ENCODE results near the gene FBXL15.

FBXL15 gene

DNA sequence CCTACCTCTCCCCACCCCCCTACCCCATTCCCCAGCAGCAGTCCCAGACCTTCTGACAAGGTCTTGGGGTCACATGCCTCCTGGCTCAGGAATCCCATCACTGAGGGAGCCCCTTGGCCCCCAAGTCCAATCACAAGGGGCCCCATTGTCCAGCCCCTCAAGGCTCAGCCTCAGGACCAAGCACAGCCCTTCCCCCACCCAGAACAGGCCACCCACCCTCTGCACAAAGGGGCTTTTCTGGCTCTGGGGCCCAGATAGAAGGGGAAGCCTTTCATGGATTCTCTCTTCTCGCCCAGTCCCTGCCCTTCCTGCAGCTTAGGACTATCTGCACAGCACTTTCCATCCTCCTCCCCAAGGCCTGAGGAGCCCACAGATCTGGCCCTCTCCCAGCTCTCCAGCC is 4.8 kb downstream of the FBXL15 start:
- DNase-seq (ENCODE audit: low read depth, low spot score), result no peak

DNA sequence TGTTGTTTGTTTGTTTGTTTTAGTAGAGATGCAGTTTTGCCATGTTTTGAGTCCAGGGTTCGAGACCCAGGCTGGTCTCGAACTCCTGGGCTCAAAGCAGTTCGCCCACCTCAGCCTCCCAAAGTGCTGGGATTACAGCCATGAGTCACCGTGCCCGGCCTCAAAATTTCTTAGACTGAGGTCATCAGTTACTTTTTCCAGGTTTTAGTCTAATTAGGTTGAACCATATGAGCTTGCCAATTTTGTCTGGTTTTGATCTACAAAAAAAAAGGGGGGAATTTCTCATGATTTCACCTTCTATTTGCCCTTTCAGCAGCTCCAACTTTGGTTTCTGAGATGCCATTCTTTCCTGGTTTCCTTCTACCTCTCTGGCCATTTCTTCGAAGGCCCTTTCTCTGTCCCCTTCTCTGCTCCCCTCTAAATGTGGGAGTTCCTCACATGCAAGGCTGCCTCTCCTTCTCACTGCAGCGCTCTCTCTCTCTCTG is 6.2 kb downstream of the FBXL15 start:
- no peak for DNase-seq (ENCODE audit: low read depth, low spot score)

DNA sequence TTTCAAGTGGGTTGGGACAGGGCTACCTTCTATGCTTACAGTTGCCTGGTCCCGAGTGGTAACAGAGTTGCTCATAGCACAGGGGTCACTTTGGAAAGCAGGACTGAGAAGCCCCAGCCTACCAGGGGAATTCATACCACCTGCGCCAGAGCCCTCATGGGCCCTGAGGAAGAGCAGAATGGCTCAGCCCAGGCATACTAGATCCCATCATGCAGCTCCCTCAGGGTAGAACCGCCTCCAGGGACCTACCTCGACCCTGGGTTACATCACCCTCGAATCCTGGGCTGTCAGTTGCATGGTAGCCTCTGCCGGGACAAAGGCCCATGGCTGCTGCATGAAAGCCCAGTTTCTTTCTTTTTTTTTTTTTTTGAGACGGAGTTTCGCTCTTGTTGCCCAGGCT is 8.8 kb downstream of the FBXL15 start:
- DNase-seq (ENCODE audit: low read depth, low spot score), result no peak

DNA sequence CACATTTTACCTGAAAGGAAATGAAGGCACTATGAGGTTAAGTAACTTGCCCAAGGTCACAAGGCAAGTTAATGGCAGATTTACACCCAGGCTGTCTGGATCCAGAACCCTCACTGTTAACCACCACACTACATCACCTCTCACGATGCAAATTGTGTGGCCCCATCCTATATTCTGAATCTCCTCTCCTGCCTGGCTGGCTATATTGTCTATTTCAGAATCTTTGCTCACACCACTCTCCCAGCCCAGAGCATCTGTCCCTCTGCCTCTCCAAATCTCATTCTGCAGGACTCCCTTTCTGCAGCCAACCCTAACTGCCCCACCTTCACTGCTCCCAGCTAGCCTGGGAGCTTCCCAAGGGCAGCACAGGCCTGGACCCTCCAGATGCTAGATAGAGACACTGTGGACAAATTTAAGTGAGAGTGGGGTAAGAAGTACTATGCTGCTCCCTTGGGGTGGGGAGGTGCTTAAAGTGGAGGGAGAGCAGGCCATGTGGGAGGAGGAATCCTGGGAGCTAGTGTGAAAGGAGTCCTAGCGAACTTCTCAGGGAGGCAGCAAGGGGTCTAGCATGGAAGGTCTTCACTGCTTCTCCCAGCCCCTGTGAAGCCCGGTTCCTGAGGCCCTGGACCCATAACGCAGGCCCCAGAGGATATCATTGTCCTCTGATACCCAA is 11.0 kb downstream of the FBXL15 start:
- DNase-seq (ENCODE audit: low read depth, low spot score), result no peak

DNA sequence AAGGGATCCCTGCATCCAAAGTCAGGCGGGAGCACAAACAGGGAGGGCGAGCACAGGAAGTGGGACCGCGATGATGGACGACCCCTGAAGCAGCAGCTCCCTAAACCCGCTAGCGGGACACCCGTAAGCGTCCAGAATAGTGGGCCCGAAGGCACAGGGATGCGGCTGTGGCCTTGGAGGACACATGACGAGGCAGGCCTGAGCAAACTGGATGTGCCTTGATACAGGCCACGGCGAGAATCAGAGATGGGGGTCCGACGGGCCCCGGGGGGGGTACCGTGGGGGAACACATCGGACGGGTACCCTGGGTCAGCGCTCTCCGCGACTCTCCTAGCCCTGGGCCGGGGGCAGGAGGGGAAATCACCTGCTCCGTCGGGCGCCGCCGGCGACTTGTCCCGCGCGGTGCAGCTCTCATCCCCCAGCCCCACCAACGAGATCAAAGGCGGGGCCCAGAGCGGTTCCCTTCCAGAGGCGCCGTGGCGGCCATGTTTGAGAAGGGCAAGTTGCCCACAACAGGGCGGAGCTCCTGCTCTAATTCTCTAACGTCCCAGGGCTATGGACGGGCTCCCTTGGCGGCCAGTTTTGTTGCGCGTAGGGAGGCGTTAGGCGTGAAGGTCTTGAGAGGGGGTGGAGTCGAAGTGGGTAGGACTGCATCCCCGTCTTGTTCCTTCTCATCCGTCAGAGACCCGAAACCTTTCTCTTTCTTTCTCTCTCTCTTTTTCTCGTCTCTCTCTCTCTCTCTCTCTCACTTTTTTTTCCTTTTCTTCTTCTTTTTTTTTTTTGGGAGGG is 11.7 kb downstream of the FBXL15 start, which contains the start of gene CUEDC2:
Gene CUEDC2, minus strand, starts transcription at position 413 of the 789 bp plus-strand sequence. CDS start 7,386 bp downstream, outside the sequence.
- DNase-seq (ENCODE audit: low read depth, low spot score), result peak; percentile 81

DNA sequence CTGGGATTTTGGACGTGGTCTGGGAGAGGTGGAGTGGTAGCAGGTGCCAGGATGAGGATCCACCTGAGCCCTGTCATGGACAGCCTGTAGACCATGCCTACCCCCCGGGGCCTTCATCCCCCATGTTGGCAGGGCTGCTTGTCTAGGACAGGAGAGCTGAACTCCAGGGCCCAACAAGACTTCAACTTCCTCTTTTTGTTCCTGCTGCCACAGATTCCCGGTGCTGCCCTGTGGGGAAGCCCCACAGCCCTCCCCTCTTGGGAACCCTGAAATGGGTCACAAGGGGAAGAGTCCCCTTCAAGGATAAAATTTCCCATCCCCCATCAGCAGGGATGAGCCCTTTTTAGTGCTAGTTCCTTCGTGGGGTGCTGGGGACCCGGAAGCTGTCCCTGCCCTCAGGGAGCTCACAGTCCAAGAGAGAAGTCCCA is 13.0 kb downstream of the FBXL15 start:
- no peak for DNase-seq (ENCODE audit: low read depth, low spot score)

DNA sequence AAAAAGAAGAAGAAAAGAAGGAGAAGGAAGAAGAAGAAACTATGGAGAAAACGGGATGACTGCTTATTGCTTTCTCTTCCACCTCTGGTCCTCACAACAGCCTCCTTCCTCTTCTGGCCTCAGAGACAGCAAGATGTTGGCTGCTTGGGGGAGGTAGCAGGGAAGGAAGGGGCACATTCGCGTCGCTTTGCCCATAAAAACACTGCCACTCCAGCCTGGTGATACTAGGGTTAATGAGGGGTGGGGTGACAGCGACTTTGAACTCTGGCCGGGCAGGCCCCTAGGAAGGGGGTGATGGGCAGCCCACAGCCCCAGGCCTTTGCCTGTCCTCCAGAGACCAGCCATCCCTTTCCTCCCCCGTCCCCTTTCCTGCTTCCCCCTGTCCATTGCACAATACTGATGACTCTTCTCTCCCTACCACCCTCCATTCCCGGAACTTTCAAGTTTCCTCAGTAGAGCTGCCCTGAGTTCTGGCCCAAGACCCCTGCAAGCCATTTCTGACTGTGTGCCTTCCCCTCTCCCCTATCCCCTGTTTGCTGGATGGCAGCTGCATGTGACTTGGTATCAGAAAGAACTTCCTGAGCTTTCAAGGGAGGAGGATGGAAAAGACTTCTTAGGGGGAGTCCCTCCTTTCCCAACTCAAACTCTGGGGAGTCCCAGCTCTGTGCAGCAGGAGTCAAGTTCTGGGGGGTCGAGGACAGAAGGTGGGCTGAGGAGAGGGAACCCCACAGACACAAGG is 13.9 kb downstream of the FBXL15 start:
- DNase-seq (ENCODE audit: low read depth, low spot score), result no peak

DNA sequence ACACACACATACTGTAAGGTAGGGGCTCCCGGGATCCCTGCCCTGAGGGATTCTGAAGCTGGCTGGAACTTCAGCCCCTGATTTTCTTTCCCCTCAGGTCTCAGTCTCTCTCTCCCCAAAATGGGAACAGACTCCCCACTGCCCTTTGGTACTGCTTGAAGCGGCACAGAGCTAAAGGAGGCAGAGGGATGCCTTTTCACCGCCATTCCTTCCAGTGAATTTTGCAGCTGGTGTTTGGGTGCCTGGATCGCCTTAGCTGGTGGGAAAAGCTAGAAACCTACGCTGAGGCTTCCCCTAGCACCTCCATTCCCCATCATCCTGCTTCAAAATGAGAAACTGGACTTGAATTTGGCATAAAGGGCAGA is 14.5 kb downstream of the FBXL15 start:
- DNase-seq (ENCODE audit: low read depth, low spot score), result no peak

DNA sequence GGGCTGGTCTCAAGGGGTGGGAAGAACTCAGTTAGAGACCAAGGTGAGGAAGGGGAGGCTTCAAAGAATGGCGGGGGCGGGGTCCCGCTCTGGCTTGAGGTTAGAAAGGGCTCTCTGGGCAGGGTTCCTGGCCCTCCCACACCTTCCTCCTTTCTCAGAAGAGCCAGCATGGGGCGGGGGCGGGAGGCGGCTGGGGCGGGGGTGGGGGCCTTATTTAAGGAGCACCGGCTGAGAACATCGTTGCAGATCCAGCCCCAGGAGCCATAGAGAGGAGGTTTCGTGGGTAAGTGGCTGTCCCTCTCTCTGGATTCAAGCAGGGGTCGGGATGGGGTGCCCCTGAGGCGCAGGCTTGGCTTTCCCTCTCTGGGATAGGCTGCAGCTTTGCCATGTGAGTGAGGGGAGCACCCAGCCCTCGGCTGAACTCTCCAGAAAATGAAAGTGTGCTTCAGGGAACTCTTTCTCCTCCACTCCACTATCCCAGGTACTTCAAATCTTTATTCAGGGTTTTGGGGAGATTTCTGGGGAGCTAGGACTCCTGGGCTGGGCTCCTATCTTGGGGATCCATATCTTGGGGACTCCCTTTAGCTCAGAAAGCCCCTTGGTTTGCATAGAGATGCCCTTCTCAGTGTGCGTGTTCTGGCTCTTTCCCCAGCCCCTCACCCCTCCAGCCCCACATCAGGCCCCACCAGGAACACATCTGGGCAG is 15.0 kb downstream of the FBXL15 start:
- DNase-seq (ENCODE audit: low read depth, low spot score), result no peak

DNA sequence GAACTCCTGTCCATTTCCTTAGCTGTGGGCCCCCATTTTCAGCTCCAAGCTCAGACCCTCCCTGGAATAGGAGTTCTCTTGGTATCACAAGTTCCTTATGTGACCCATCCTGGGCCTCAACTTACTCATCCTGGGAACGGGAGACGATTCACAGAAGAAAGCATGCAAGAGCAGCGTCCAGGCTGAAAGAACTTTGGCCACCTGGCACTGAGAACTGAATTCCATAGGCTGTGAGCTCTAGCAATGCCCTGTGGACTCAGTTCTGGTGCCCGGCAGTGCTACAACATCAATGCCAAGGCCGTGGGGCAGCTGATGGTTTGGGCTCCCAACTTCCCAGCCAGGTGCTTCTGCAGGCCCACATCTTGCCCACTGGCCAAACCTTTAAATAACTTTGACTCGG is 15.7 kb downstream of the FBXL15 start:
- no peak for DNase-seq (ENCODE audit: low read depth, low spot score)

DNA sequence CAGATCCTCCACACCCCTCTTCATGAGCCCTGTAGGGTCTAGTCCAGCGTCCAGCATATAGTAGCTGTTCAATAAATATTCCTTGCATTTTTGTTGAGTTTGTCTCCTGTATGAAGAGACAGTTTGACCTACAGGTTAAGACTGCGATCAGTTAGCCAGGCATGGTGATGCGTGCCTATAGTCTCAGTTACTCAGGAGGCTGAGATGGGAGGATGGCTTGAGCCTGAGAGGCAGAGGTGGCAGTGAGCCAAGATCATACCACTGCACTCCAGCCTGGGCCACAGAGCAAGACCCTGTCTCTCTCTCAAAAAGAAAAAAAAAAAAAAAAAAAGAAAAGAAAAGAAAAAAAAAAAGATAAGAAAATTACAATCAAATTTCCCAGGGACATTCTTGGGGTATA is 16.9 kb downstream of the FBXL15 start:
- no peak for DNase-seq (ENCODE audit: low read depth, low spot score)

DNA sequence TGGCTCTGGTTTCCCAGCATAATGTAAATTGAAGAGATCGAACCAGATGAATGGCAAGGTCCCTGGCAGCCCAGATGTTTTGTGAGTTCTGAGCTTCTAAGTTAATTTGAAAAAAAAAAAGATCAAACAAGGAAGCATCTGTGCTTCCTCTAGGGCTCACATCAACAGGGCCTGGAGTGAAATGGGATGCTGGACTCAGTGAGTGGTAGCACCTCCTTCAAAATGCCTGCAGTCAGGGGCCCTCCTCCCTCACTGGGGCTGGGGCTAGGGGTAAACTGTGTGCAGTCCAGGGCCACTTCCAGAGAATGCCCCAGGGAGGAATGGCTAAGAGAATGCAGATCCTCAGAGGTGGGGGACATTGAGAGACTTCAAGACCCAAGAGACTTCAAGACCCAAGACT is 17.7 kb downstream of the FBXL15 start:
- no peak for DNase-seq (ENCODE audit: low read depth, low spot score)

DNA sequence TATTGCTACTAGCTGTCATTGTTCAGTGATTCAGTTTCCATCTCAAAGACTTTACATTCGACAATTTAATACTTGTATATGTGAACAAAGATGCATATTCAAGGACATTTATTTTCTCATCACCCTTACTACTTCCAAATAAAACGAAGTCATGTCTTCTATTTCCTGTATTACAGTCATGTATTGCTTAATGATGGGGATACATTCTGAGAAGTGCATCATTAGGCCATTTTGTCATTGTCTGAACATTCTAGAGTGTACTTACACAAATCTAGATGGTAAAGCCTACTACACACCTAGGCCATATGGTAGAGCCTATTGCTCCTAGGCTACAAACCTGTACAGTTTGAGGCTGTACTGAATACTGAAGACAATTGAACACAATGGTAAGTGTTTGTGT is 24.2 kb downstream of the FBXL15 start:
- no peak for DNase-seq (ENCODE audit: low read depth, low spot score)

DNA sequence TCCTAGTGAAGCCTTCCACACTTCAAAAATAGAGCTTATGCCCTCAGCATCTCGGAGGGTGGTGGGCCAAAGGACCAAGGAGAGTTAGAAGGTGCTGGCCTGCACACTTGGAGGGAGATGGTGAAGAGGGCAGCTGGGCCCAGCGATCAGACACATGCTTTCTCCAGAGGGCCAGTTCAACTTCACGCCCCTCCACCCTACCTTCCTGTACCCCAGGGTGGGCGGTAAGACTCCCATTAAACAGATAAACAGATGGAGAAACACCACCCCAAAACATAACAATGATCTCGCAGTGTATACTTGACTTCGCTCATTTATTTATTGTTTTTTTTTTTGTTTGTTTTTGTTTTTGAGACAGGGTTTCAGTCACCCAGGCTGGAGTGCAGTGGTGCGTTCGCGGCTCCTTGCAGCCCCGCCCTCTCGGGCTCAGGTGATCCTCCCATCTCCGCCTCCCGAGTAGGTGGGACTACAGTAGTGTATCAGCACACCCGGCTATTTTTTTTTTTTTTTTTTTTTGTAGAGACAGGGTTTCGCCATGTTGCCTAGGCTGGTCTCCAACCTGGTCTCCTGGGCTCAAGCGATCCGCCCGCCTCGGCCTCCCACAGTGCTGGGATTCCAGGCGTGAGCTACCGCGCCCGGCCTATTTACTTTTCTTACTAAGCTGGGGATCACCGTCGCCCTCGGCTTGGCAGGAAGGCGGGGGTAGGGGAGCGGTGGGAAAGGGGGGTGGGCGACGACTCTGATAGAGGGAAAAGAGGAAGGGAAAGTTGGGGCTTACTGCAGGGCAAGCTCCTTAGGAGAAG is 28.9 kb downstream of the FBXL15 start:
- DNase-seq (ENCODE audit: low read depth, low spot score), result peak; percentile 71

DNA sequence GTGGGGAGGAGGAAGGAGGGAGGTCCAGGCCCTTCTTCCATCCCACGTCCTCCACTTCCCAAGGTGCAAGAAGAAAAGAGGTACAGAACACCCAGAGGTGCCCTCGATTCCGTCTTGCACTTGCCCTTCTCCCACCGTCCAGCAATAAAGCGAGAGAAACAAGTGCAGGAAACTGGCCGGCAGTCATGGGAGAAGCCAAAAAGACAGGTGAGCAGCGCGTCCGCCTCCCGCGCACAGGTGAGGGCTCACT is 29.4 kb downstream of the FBXL15 start:
- DNase-seq (ENCODE audit: low read depth, low spot score), result no peak

DNA sequence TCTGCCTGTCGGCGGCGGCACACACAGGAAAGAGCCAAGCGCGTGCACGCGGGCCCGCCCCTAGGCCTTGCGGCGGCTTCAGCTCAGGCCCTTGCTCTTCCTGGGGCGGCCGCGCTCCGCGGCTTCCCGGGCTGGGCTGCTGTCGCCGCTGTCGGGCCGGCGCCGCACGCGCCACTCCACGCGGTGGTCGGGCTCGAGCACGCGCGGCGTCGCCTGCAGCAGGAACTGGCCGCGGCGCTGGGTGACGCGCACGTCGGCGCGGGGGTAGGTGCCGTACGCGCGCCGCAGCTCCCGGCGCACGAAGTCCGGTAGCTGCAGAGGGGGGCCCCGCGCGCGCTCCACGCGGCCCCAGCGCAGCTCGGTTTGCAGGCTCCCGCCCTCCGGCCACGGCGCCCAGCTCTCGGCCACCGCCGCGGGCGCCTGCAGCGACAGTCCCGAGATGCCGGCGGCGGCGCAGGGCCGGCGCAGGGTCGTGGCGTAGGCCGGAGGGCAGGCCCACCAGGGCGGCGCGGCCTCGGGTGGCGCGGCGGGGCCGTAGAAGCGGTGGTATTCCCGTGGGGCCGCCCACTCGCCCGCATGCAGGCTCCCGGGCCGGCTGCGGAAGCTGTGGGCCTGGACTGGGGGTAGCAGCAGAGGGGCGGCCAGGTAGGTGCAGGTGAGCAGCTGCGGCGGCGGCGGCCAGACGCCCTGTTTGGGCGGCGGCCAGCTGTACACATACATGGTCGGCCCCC is 29.9 kb downstream of the FBXL15 start:
- DNase-seq (ENCODE audit: low read depth, low spot score), result peak; percentile 64

DNA sequence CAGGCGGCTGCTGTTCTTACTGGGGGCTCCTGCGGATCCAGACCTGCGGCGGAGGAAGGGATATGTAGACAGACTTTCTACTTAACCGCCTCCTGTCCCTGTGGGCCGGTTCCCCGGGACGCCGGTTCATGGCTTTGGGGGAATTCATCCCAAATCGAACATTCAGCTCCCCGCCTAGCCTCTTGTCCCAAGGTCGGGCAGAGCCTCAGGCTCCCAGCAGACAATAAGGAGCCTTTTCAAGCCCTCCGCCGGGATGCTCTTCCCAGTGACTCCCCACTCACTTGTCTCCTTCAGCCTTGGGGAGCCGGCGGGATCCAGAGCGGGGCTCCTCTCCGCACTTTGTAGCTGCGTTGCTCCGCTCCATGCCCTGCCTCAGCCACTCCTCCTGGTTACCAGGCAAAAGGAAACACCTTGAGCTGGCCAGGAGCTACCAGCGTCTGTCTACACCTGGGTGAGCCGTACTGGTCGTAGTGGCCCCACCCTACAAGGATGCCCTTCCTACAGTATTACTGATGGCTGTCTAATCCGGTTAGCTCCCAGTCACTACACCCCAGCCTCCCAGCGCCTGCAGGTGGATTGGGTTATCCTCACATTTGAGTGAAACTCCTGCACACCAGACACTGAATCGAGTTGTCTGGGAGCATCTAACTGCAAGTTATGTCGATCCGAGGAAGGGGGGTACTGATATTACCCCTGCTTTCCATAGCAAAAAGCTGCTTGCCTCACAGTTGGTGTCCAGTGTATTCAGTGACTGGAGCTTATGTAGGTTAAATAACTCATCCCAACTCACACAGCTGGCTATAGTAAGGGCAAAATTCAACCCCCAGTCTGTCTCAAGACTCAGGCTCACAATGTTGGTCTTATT is 30.7 kb downstream of the FBXL15 start, which contains the start of gene C10orf95:
Gene C10orf95, minus strand, starts transcription at position 439 of the 865 bp plus-strand sequence. CDS start 450 bp downstream, outside the sequence.
- DNase-seq (ENCODE audit: low read depth, low spot score), result no peak

DNA sequence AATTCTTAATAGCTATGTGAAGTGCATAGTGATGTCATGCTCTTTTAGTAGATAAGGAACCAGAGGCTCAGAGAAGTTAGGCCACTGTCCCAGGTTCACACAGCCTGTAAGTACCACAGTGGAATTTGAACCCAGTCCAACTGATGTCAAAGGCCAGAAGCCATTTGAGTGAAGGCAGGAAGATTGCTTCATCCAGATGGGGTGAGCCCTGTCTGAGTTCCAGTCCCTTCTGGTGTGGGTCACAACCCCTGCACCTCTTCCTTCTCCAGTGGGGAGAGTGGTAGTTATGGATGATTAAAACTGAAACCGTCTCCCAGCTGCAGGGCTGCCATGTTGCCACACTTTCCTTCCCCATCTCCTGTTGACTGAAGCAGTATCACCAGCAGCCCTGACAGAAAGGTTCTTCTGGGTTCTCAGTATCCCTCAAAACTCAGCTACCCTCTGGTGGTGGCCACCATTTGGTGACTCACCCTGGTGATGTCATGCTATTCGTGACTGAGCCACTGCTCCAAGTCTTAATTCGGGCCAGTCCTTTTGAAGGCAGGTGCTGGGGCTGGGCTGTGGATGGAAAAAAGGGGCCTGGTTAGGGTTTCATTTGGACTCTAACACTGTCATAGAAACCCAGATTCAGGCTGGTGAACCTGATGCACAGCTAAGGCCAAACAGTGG is 32.2 kb downstream of the FBXL15 start:
- DNase-seq (ENCODE audit: low read depth, low spot score), result no peak

DNA sequence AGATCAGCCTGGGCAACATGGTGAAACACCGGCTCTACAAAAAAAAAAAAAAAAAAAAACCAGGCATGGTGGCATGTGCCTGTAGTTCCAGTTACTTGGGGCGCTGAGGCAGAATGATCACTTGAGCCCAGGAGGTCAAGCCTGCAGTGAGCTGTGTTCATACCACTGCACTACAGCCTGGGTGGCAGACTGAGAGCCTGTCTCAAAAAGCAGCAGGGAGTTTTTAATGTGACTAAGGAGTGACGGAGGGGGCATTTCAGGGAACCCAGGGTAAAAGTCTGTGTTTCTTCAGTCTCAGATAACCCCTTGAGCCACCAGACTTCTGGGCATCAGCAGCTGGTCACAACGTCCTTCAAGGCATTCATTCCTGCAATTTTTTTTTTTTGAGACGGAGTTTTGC is 32.9 kb downstream of the FBXL15 start:
- DNase-seq (ENCODE audit: low read depth, low spot score), result no peak
